Astrocyte (in vitro differentiated cells and primary cell): ENCODE data around the gene LRTM2.

Source experiments
- CTCF ChIP-seq: IDR thresholded peaks from 2 replicates; pipeline ENCODE4 v1.5.1; 2011; ENCODE audit warnings: low read depth, mild to moderate bottlenecking, inconsistent platforms, low read length, moderate library complexity; ENCODE audit not compliant: insufficient read depth
- EZH2 ChIP-seq: IDR thresholded peaks from 2 replicates; pipeline ENCODE4 v1.6.1; 2012; ENCODE audit warnings: mild to moderate bottlenecking, low read length, inconsistent platforms; ENCODE audit not compliant: insufficient read depth

- TF ChIP-seq CTCF (no peak), EZH2 (no peak)
Observed at GRCh38 chr12:1870086-1870485, 49.7 kb downstream of the LRTM2 start.
